ENCODE measurements around the gene CCDC148. TPM values are rescaled to one million over a fixed set of nuclear protein-coding genes. Genes with fewer than 3 reads are reported as not detected.

CCDC148 gene
- total RNA-seq, 1 experiment from 2014 or later = not detected

DNA sequence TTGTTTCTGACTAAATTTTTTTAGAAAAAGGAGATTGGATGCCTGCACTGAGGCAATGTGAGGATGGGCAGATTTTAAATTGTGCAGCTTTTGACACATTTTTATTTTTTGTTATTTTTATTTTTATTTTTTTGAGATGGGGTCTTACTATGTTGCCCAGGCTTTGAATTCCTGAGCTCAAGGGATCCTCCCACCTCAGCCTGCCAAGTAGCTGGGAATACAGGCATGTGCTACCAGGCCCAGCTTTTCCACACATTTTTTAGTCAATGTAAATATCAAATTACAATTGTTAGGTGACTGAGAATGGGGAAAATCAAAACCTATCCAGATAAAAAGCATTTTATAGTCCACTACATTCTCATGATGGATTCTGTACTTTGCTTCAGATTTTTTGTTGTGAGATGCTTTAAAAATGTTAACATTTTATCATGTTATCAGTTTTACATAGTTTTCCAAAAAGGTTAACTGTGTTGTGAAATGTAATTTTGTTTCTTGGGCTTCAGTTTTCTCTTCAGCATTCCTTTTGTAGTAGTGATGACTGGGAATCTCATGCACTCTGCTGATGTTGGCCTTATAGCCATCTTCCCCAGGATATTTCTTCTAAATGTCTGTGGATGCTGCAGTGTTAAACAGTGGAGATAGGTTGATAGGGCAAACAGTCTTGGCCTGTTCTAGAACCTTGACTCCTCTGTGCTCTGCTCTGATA lies 41.6 kb upstream of the CCDC148 start:
- Histone ChIP-seq H3K4me1 (ENCODE audit: low read length) (no peaks in the 10 kb centered on the region), H3K9me3 (ENCODE audit: low read length) (no peaks in the 10 kb centered on the region), H2AFZ (ENCODE audit: low read length) (no peak overlapping the region), H3K27me3 (ENCODE audit: low read length) (no peaks in the 10 kb centered on the region), H3K27ac (ENCODE audit: low read length) (no peak overlapping the region), H3K4me3 (ENCODE audit: low read length) (no peak overlapping the region), H3K36me3 (ENCODE audit: insufficient read depth, low read length) (no peaks in the 10 kb centered on the region), H4K20me1 (ENCODE audit: insufficient read depth, low read depth, low read length) (no peaks in the 10 kb centered on the region), H3K4me2 (ENCODE audit: low read depth, low read length, poor library complexity, severe bottlenecking) (no peak overlapping the region), H3K79me2 (ENCODE audit: low read length) (no peaks in the 10 kb centered on the region), H3K9ac (ENCODE audit: low read length) (no peak overlapping the region), H3K9me2 (replicated peaks; ENCODE audit: insufficient read depth, low read length) (no peaks in the 10 kb centered on the region)
- no peak for DNase-seq

DNA sequence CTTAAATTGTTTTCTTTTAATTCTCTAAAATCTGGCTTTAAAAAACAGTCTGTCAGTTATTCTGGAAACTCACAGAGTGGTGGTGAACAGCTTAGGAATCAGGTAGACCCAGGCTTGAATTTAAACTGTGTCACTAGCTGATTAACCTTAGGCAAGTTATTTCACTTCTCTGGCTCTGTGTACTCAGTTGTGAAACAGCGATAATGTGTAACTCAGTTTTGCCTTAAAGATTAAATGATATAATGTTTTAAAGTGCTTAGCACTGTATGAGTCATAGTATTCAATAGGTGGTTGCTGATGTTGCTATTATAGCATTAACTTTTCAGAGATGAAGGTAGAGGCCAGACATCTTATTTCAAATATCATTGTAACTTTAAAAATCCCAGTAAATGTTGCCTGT lies 40.9 kb upstream of the CCDC148 start:
- no peak for DNase-seq
- H3K9me2 ChIP-seq (replicated peaks; ENCODE audit: insufficient read depth, low read length) = no peaks in the 10 kb centered on the region
- H3K27me3 ChIP-seq (ENCODE audit: low read length) = no peaks in the 10 kb centered on the region
- H3K4me3 ChIP-seq (ENCODE audit: low read length) = no peak overlapping the region
- H3K9me3 ChIP-seq (ENCODE audit: low read length) = no peaks in the 10 kb centered on the region
- no peak overlapping the region for H3K27ac ChIP-seq (ENCODE audit: low read length)
- no peak overlapping the region for H3K9ac ChIP-seq (ENCODE audit: low read length)
- no peak overlapping the region for H3K4me2 ChIP-seq (ENCODE audit: low read depth, low read length, poor library complexity, severe bottlenecking)
- H3K36me3 ChIP-seq (ENCODE audit: insufficient read depth, low read length) = no peaks in the 10 kb centered on the region
- no peak overlapping the region for H2AFZ ChIP-seq (ENCODE audit: low read length)
- no peaks in the 10 kb centered on the region for H4K20me1 ChIP-seq (ENCODE audit: insufficient read depth, low read depth, low read length)
- H3K4me1 ChIP-seq (ENCODE audit: low read length) = no peaks in the 10 kb centered on the region
- H3K79me2 ChIP-seq (ENCODE audit: low read length) = no peaks in the 10 kb centered on the region

DNA sequence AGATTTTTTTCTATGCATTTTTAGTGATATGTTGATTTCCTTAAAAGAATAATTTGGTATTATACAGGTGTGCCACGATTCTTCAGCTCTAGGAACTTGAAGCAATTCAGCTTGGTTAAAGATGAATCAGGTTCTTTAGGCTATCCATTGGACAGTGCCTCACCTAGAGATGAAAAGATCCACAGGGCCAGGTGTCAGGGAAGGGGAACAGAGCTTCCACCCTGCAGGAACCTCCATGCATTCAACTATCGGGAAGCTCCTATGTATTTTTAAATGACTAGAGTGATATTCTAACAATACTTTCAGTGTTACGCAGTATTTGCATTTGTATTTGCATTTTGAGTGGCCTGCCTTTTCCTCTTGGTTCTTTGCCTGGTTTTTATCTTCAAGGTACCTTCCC lies 40.4 kb upstream of the CCDC148 start:
- Histone ChIP-seq H3K9me2 (replicated peaks; ENCODE audit: insufficient read depth, low read length) (no peaks in the 10 kb centered on the region), H3K79me2 (ENCODE audit: low read length) (no peaks in the 10 kb centered on the region), H4K20me1 (ENCODE audit: insufficient read depth, low read depth, low read length) (no peaks in the 10 kb centered on the region), H3K4me1 (ENCODE audit: low read length) (no peaks in the 10 kb centered on the region), H2AFZ (ENCODE audit: low read length) (no peak overlapping the region), H3K4me3 (ENCODE audit: low read length) (no peak overlapping the region), H3K36me3 (ENCODE audit: insufficient read depth, low read length) (no peaks in the 10 kb centered on the region), H3K9me3 (ENCODE audit: low read length) (no peaks in the 10 kb centered on the region), H3K27me3 (ENCODE audit: low read length) (no peaks in the 10 kb centered on the region), H3K9ac (ENCODE audit: low read length) (no peak overlapping the region), H3K4me2 (ENCODE audit: low read depth, low read length, poor library complexity, severe bottlenecking) (no peak overlapping the region), H3K27ac (ENCODE audit: low read length) (no peak overlapping the region)
- DNase-seq = no peak

DNA sequence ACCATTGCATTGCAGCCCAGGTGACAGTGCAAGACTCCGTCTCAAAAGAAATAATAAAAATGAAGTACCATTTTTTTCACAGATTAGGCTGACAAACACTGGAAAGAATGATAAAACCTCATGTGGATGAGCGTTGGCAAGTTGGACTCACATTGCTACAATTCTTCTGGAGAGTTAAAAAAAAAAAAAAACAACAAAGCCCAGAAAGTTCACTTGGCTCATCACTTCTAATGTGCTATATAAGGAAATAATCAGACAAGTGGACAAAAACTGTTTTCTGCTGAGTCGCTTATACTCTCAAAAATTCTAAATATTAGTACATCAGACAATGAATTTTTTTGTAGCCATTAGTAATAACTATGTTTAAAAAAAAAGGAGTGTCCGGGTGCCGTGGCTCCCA lies 38.6 kb upstream of the CCDC148 start:
- Histone ChIP-seq H3K4me2 (ENCODE audit: low read depth, low read length, poor library complexity, severe bottlenecking) (no peak overlapping the region), H3K4me1 (ENCODE audit: low read length) (no peaks in the 10 kb centered on the region), H3K27ac (ENCODE audit: low read length) (no peak overlapping the region), H3K27me3 (ENCODE audit: low read length) (no peaks in the 10 kb centered on the region), H2AFZ (ENCODE audit: low read length) (no peak overlapping the region), H3K9me2 (replicated peaks; ENCODE audit: insufficient read depth, low read length) (no peaks in the 10 kb centered on the region), H3K36me3 (ENCODE audit: insufficient read depth, low read length) (no peaks in the 10 kb centered on the region), H3K9ac (ENCODE audit: low read length) (no peak overlapping the region), H3K79me2 (ENCODE audit: low read length) (no peaks in the 10 kb centered on the region), H4K20me1 (ENCODE audit: insufficient read depth, low read depth, low read length) (no peaks in the 10 kb centered on the region), H3K4me3 (ENCODE audit: low read length) (no peak overlapping the region), H3K9me3 (ENCODE audit: low read length) (no peaks in the 10 kb centered on the region)
- no peak for DNase-seq

DNA sequence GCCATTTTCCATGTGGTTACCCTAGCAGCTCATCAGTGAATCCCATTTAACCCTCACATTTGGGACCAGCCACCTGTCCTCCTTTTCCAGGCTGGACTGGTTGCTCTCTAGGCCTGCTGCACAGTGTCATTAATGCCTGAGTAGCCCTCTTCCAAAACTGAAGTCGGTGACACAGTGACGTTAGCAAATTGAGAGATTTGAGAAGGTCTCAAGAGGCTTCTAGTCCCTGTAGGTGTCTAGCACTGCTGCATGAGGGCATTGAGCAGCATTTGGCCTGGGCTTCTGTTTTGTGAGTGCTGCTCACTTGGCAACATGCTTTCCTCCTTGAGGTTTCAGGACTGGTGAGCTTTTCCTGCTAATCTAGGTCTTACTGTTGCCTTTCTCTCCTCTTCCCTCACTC lies 36.9 kb upstream of the CCDC148 start:
- H4K20me1 ChIP-seq (ENCODE audit: insufficient read depth, low read depth, low read length) = no peaks in the 10 kb centered on the region
- no peak overlapping the region for H3K27ac ChIP-seq (ENCODE audit: low read length)
- H3K9me2 ChIP-seq (replicated peaks; ENCODE audit: insufficient read depth, low read length) = no peaks in the 10 kb centered on the region
- H3K36me3 ChIP-seq (ENCODE audit: insufficient read depth, low read length) = no peaks in the 10 kb centered on the region
- H3K9ac ChIP-seq (ENCODE audit: low read length) = no peak overlapping the region
- no peak for DNase-seq
- H3K4me1 ChIP-seq (ENCODE audit: low read length) = no peaks in the 10 kb centered on the region
- H3K79me2 ChIP-seq (ENCODE audit: low read length) = no peaks in the 10 kb centered on the region
- H3K4me3 ChIP-seq (ENCODE audit: low read length) = no peak overlapping the region
- no peaks in the 10 kb centered on the region for H3K27me3 ChIP-seq (ENCODE audit: low read length)
- no peak overlapping the region for H2AFZ ChIP-seq (ENCODE audit: low read length)
- H3K9me3 ChIP-seq (ENCODE audit: low read length) = no peaks in the 10 kb centered on the region
- H3K4me2 ChIP-seq (ENCODE audit: low read depth, low read length, poor library complexity, severe bottlenecking) = no peak overlapping the region

DNA sequence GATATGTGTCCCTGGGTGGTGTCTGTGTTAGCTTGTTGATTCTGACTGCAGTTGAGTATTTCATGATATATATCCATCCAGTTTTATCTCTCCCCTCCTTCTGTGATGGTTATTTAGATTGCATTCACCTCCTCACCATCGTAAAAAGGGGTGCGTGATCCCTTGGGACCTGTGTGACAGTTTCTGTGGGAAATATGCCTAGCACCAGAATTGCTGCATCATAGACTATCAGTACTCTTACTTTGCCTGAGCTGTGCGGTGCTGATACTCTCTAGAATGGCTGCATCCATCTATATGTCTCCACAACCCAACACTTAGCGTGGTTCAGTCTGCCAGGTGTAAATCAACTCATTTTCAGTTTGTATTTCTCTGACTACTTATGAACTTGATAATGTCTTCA lies 34.5 kb upstream of the CCDC148 start:
- H4K20me1 ChIP-seq (ENCODE audit: insufficient read depth, low read depth, low read length) = no peaks in the 10 kb centered on the region
- no peaks in the 10 kb centered on the region for H3K4me1 ChIP-seq (ENCODE audit: low read length)
- no peaks in the 10 kb centered on the region for H3K9me3 ChIP-seq (ENCODE audit: low read length)
- H2AFZ ChIP-seq (ENCODE audit: low read length) = no peak overlapping the region
- no peak overlapping the region for H3K4me3 ChIP-seq (ENCODE audit: low read length)
- no peaks in the 10 kb centered on the region for H3K27me3 ChIP-seq (ENCODE audit: low read length)
- H3K9ac ChIP-seq (ENCODE audit: low read length) = no peak overlapping the region
- H3K27ac ChIP-seq (ENCODE audit: low read length) = no peak overlapping the region
- H3K36me3 ChIP-seq (ENCODE audit: insufficient read depth, low read length) = no peaks in the 10 kb centered on the region
- H3K4me2 ChIP-seq (ENCODE audit: low read depth, low read length, poor library complexity, severe bottlenecking) = no peak overlapping the region
- no peaks in the 10 kb centered on the region for H3K9me2 ChIP-seq (replicated peaks; ENCODE audit: insufficient read depth, low read length)
- no peaks in the 10 kb centered on the region for H3K79me2 ChIP-seq (ENCODE audit: low read length)
- no peak for DNase-seq

DNA sequence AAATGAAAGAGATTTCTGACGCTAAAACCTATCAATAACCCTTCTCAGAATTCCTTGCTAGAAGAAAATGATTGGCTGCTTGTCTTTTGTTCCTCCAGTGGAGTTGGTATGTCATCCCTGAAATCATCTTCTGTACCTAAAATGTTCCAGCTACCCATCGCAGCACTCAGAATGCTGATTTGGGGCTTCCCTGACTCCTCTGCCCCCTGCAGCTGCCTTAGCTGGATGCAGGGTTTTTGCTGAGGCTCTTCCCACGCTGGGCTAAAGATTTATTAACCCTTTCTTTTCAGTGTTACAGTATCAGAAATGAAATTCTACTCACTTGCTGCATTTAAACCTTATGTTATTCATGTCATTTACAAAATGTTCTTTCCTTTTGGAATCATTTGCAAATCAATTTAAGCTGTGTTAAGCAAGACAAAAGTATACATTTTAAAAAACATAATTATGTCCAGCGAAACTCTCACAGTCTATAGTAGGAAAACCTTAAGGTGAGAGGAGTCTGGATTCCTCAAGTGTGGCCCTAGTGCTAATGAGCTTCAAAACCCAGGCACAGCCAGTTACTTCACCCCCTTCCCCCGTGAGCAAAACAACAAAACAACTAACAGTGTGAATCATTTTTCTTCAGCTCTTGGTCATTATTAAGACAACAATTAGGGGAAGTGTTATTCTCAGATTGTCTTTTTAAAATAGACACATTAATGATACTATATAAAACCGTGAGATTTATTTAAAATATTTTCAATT lies 33.0 kb upstream of the CCDC148 start:
- Histone ChIP-seq H3K36me3 (ENCODE audit: insufficient read depth, low read length) (no peaks in the 10 kb centered on the region), H3K4me2 (ENCODE audit: low read depth, low read length, poor library complexity, severe bottlenecking) (no peak overlapping the region), H3K4me3 (ENCODE audit: low read length) (no peak overlapping the region), H3K27ac (ENCODE audit: low read length) (no peak overlapping the region), H3K9ac (ENCODE audit: low read length) (no peak overlapping the region), H3K79me2 (ENCODE audit: low read length) (no peaks in the 10 kb centered on the region), H3K9me2 (replicated peaks; ENCODE audit: insufficient read depth, low read length) (no peaks in the 10 kb centered on the region), H3K27me3 (ENCODE audit: low read length) (no peaks in the 10 kb centered on the region), H3K9me3 (ENCODE audit: low read length) (no peaks in the 10 kb centered on the region), H2AFZ (ENCODE audit: low read length) (no peak overlapping the region), H4K20me1 (ENCODE audit: insufficient read depth, low read depth, low read length) (no peaks in the 10 kb centered on the region), H3K4me1 (ENCODE audit: low read length) (no peaks in the 10 kb centered on the region)
- DNase-seq = no peak

DNA sequence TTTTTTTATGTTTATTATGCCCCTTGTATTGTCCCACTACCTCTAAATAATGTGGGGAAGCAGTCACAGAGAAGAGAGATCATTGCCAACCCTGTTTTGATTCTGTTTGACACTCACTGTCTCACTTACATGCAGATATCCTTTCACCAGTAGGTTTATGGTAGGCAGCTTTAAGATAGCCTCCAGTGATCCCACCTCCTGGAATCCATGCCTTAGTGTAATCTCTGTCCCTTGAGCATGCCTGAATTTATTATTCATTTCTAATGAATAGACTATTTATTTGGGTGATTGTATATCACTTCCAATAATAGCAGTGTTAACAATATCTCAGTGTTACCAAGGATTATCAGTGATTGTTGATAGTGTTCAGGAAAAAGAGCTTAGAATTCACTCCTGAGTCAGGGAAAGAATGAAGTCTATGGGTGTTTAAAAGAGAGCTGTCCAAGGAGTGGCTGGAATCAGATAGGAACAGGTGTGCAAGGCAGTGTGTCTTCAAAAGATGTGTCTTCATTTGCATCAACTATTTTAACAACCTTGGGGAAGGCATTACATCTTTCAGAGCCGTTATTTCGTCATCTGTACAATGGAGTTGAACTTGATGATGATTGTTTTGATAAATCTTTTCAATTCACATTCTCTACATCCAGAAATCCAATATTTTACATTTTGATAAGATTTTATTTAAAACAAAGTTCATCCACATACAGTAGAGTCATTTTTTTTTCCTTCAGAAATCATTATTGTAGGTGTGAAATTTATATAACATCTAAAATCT lies 32.1 kb upstream of the CCDC148 start:
- Histone ChIP-seq H3K79me2 (ENCODE audit: low read length) (no peaks in the 10 kb centered on the region), H3K4me2 (ENCODE audit: low read depth, low read length, poor library complexity, severe bottlenecking) (no peak overlapping the region)
- DNase-seq = no peak

More for the DNA sequence above, 32.1 kb upstream of the CCDC148 start:
- no peaks in the 10 kb centered on the region for H3K27me3 ChIP-seq (ENCODE audit: low read length)
- no peaks in the 10 kb centered on the region for H3K4me1 ChIP-seq (ENCODE audit: low read length)
- H3K27ac ChIP-seq (ENCODE audit: low read length) = no peak overlapping the region
- H3K9ac ChIP-seq (ENCODE audit: low read length) = no peak overlapping the region
- no peaks in the 10 kb centered on the region for H3K9me2 ChIP-seq (replicated peaks; ENCODE audit: insufficient read depth, low read length)
- H3K9me3 ChIP-seq (ENCODE audit: low read length) = no peaks in the 10 kb centered on the region
- H3K36me3 ChIP-seq (ENCODE audit: insufficient read depth, low read length) = no peaks in the 10 kb centered on the region
- no peaks in the 10 kb centered on the region for H4K20me1 ChIP-seq (ENCODE audit: insufficient read depth, low read depth, low read length)
- no peak overlapping the region for H3K4me3 ChIP-seq (ENCODE audit: low read length)
- H2AFZ ChIP-seq (ENCODE audit: low read length) = no peak overlapping the region
